ENCODE measurements around the gene CBS. TPM values are rescaled to one million over a fixed set of nuclear protein-coding genes. Genes with fewer than 3 reads are reported as not detected.

The CBS gene
- 5.7 and 9.9 TPM in 2 replicates for total RNA-seq

GRCh38 chr21:43075170-43076022 is at the start of gene CBS:
TSS of gene CBS (minus strand) at chr21:43075835. CDS start at chr21:43072193, 3,642 bp downstream.

DNA sequence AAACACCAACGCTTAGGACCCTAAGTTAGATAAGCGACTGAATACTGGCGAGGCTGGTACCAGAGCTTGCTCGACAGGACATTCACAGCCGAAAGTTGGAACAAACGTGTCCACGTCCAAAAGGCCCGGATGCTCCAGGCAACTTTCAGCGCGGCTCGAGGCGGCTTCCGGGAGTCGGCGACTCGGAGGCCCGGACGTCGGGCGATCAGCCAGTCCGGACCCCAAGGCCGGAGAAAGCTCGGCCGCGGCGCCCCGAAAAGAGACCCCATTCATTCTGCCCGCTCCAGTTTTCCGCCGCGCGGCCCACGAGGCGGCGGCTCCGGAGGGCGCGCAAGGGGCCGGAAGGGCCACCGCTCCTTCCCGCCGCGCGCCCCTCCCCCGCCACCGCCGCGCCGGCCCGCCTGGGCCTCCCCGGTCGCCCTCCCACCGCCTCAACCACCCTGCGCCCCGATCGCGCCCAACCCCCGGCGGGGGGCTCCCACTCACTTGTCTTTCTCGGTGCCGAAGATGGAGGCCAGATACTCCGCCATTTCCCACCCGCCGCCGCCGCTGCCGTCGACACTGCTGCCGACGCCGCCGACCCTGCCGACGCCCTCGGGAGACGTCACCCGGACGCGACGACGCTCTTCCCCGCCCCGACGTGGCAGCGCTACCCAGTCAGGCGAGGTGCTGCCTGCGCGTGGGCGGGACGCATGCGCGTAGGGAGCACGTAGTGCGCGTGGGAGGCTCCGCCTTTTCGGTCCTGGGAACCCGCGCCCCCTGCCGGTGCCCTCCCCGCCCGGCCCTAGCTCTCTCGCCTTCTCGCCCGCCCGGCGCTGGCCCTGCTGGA is 31.5 kb upstream of the CBS start, which contains the start of gene U2AF1:
U2AF1 (minus strand) TSS at position 606 of the 829 bp plus-strand sequence; CDS start at position 530, 76 bp downstream.

Other genes with a start within 250 kb of the CBS start
- 8.7 and 24.7 TPM in 2 replicates for gene WDR4, start 196.3 kb downstream of the CBS start, total RNA-seq
- 15.2 and 27.3 TPM in 2 replicates for gene NDUFV3, start 182.5 kb downstream of the CBS start, total RNA-seq
- not detected in 2 replicates for gene ERVH48-1, start 150.2 kb downstream of the CBS start, total RNA-seq
- gene PKNOX1, start 101.3 kb downstream of the CBS start, total RNA-seq, result 5.3 and 23.1 TPM in 2 replicates
- 17.3 and 37.3 TPM in 2 replicates for gene U2AF1, start 31.7 kb upstream of the CBS start, total RNA-seq
- not detected in 2 replicates for gene CRYAA, start 93.2 kb upstream of the CBS start, total RNA-seq